NT2/D1 (cell line): ENCODE results near the gene CDK6.

Source experiments
- SUZ12 ChIP-seq: IDR thresholded peaks from 2 replicates; pipeline ENCODE4 v1.6.1; 2011; ENCODE audit not compliant: insufficient read length, insufficient read depth; ENCODE audit errors: extremely low read depth
- YY1 ChIP-seq: IDR thresholded peaks from 2 replicates; pipeline ENCODE4 v1.6.1; 2011; ENCODE audit not compliant: insufficient read length, insufficient read depth
- ZNF274 ChIP-seq: IDR thresholded peaks from 2 replicates; pipeline ENCODE4 v1.6.1; 2011; ENCODE audit warnings: mild to moderate bottlenecking, low read depth, low read length

- TF ChIP-seq ZNF274 = no peak
- no peak for TF ChIP-seq YY1
- TF ChIP-seq SUZ12 = no peak
Observed at GRCh38 chr7:92838934-92839333, 2.6 kb upstream of the CDK6 start.
